ENCODE measurements around the gene BICC1.

BICC1 gene

DNA sequence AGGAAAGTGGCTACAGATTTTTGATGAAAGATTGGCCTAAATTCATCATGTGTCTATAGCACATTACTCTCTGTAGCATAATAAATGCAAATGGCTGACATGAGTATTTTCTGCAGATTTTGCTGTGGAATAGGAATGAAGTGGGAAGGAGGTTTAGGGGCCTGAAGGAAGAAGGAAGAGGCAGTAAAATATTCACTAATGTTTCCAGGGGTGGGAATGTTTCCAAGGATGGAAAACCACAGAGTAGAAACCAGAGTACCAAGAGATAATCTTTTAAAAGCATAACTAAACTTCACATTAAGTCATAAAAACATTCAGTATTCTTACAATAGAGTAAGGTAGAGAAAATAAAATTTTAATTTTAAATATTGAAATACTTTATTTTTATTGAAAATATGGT is 267.8 kb downstream of the BICC1 start:
- Histone ChIP-seq H3K4me2 (no peak overlapping the region), H3K36me3 (ENCODE audit: insufficient read depth) (no peaks in the 10 kb centered on the region), H3K4me1 (ENCODE audit: low read depth, poor library complexity, severe bottlenecking) (no peaks in the 10 kb centered on the region), H4K20me1 (ENCODE audit: insufficient read depth) (no peaks in the 10 kb centered on the region), H3K9ac (no peak overlapping the region), H3K4me3 (IDR thresholded peaks at IDR 0.05; ENCODE audit: insufficient read depth, low read depth, low read length) (no peak overlapping the region), H2AFZ (ENCODE audit: low read depth) (no peak overlapping the region), H3K79me2 (ENCODE audit: insufficient read depth, low read depth) (no peaks in the 10 kb centered on the region), H3K27me3 (ENCODE audit: insufficient read depth, low read depth) (no peaks in the 10 kb centered on the region), H3K27ac (no peak overlapping the region)
- no peak for TF ChIP-seq CTCF (conservative IDR thresholded peaks at IDR 0.05; ENCODE audit: low read depth, low read length)

DNA sequence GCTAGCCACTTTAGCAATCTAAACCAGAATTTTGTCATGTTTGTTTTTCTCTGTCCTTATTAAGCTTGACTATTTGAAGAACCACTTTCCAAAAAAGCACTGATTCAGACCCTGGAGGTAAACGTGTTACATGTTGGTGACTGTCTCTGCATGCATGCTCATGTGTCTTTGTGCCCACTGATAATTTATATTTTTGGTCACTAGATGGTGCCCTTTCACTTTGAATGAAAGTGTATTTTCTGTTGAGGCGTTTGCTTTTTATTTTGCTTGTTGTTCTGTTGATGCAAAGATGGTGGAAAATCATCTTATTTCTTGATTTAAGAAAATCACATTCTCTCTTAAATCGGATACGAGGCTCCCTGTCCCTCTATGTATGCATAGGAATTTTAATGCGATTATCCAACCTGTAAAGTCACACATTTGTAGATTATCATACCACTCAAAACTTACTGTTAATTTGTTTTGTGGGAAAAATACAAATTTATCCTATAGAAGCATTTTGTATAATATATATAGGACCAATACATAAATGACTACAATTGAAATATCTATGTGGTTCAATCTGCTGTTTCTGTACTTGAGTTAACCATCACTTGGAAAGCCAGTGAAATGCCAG is 269.3 kb downstream of the BICC1 start:
- no peaks in the 10 kb centered on the region for H3K36me3 ChIP-seq (ENCODE audit: insufficient read depth)
- H3K9ac ChIP-seq: no peak overlapping the region
- H3K4me2 ChIP-seq: no peak overlapping the region
- H3K27ac ChIP-seq: no peak overlapping the region
- TF ChIP-seq CTCF (conservative IDR thresholded peaks at IDR 0.05; ENCODE audit: low read depth, low read length): peak; percentile 86
- no peaks in the 10 kb centered on the region for H4K20me1 ChIP-seq (ENCODE audit: insufficient read depth)
- H3K79me2 ChIP-seq (ENCODE audit: insufficient read depth, low read depth): no peaks in the 10 kb centered on the region
- H3K4me3 ChIP-seq (IDR thresholded peaks at IDR 0.05; ENCODE audit: insufficient read depth, low read depth, low read length): no peak overlapping the region
- no peaks in the 10 kb centered on the region for H3K4me1 ChIP-seq (ENCODE audit: low read depth, poor library complexity, severe bottlenecking)
- H2AFZ ChIP-seq (ENCODE audit: low read depth): peak overlapping the region; percentile 28; the same call in 1 of the 2 replicates
- H3K27me3 ChIP-seq (ENCODE audit: insufficient read depth, low read depth): no peaks in the 10 kb centered on the region

DNA sequence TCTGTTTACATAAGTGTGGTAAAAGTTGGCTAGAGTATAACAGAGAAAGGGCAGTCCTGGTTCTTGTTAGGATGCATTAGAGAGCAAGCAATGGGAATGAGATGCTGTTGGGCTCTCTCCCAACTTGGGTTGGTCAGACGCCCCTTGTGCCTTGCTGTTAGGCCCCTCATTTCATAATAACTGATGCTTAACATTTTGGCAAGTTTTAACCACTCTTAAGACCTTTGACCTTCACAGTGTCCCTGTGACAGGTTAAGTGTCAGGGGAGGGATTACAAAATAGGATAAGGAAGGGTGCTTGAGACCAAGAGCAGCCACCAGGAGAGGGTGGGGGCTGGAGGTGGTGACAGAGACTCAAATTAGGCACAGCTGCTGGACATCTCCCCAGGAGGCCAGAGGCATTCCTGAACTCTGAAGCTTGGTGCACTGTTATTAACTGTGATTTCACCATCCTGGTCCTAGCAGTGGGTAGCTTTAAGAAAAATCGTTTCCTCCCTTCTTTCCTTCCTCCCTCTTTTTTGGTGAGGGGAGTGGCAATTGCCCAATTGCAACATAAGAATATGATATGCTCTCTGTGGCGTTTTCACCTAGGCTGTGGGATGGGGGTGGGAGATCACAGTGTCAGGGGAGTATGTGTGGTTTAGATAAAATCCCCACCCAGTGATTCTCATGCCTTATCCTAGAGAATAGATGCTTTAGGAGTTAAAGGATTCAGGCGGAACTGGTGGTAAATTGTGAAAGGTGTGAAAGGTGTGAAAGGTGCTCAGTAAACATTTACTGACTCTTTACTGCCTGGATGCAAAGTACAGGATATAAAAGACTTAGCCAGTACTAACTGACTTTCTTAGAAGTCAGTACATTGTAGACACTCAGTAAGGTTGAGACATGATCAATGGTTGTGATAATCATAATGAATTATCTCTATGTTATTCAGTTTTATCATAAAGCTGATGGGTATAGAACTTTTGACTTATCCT is 270.5 kb downstream of the BICC1 start:
- TF ChIP-seq CTCF (conservative IDR thresholded peaks at IDR 0.05; ENCODE audit: low read depth, low read length): no peak
- no peak overlapping the region for H3K4me3 ChIP-seq (IDR thresholded peaks at IDR 0.05; ENCODE audit: insufficient read depth, low read depth, low read length)
- no peak overlapping the region for H3K4me2 ChIP-seq
- no peaks in the 10 kb centered on the region for H4K20me1 ChIP-seq (ENCODE audit: insufficient read depth)
- no peaks in the 10 kb centered on the region for H3K36me3 ChIP-seq (ENCODE audit: insufficient read depth)
- H3K27ac ChIP-seq: no peak overlapping the region
- H3K79me2 ChIP-seq (ENCODE audit: insufficient read depth, low read depth): no peaks in the 10 kb centered on the region
- no peak overlapping the region for H2AFZ ChIP-seq (ENCODE audit: low read depth)
- no peaks in the 10 kb centered on the region for H3K27me3 ChIP-seq (ENCODE audit: insufficient read depth, low read depth)
- no peak overlapping the region for H3K9ac ChIP-seq
- H3K4me1 ChIP-seq (ENCODE audit: low read depth, poor library complexity, severe bottlenecking): no peaks in the 10 kb centered on the region

GRCh38 chr10:58784361-58784760 is 271.7 kb downstream of the BICC1 start:
- Histone ChIP-seq H3K4me3 (IDR thresholded peaks at IDR 0.05; ENCODE audit: insufficient read depth, low read depth, low read length) (no peak overlapping the region), H2AFZ (ENCODE audit: low read depth) (no peak overlapping the region), H3K79me2 (ENCODE audit: insufficient read depth, low read depth) (no peaks in the 10 kb centered on the region), H3K4me2 (no peak overlapping the region), H3K36me3 (ENCODE audit: insufficient read depth) (no peaks in the 10 kb centered on the region), H3K27ac (no peak overlapping the region), H3K4me1 (ENCODE audit: low read depth, poor library complexity, severe bottlenecking) (no peaks in the 10 kb centered on the region), H3K27me3 (ENCODE audit: insufficient read depth, low read depth) (no peaks in the 10 kb centered on the region), H4K20me1 (ENCODE audit: insufficient read depth) (no peaks in the 10 kb centered on the region), H3K9ac (no peak overlapping the region)
- TF ChIP-seq CTCF (conservative IDR thresholded peaks at IDR 0.05; ENCODE audit: low read depth, low read length): no peak

Measured in KMS-11 (cell line).